DOHH2 (cell line): ENCODE measurements around the gene SLC25A39.

Experiments
- EZH2phosphoT487 ChIP-seq: fragments of 200-600 bp; sonication (generic); IDR thresholded peaks from 2 replicates; pipeline ENCODE4 v1.6.1; 2017; ENCODE audit warnings: borderline replicate concordance, mild to moderate bottlenecking, antibody characterized with exemption, low read length, moderate library complexity, mixed read lengths
- TF ChIP-seq, protein P1 (sequence below): fragments of 200-600 bp; sonication (generic); IDR thresholded peaks from one replicate; pipeline ENCODE4 v1.5.1; 2014; ENCODE audit warnings: antibody characterized with exemption, mild to moderate bottlenecking, low read depth, low read length; ENCODE audit not compliant: poor library complexity, severe bottlenecking

GRCh38 chr17:44283344-44284023 is 41.1 kb downstream of the SLC25A39 start:
- TF ChIP-seq, protein P1, sequence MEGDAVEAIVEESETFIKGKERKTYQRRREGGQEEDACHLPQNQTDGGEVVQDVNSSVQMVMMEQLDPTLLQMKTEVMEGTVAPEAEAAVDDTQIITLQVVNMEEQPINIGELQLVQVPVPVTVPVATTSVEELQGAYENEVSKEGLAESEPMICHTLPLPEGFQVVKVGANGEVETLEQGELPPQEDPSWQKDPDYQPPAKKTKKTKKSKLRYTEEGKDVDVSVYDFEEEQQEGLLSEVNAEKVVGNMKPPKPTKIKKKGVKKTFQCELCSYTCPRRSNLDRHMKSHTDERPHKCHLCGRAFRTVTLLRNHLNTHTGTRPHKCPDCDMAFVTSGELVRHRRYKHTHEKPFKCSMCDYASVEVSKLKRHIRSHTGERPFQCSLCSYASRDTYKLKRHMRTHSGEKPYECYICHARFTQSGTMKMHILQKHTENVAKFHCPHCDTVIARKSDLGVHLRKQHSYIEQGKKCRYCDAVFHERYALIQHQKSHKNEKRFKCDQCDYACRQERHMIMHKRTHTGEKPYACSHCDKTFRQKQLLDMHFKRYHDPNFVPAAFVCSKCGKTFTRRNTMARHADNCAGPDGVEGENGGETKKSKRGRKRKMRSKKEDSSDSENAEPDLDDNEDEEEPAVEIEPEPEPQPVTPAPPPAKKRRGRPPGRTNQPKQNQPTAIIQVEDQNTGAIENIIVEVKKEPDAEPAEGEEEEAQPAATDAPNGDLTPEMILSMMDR = no peak
- no peak for TF ChIP-seq EZH2phosphoT487
